Neural progenitor cell (in vitro differentiated cells): Measurements from ENCODE around the gene METTL21C.

Source experiments
- CTCF ChIP-seq: fragments of 200-600 bp; sonication (generic); IDR thresholded peaks from 2 replicates; pipeline ENCODE4 v1.5.1; 2017; ENCODE audit warnings: antibody characterized with exemption, mild to moderate bottlenecking
- EZH2 ChIP-seq: fragments of 200-600 bp; sonication (generic); IDR thresholded peaks from 2 replicates; pipeline ENCODE4 v1.6.1; 2017; ENCODE audit warnings: antibody characterized with exemption, mild to moderate bottlenecking, moderate library complexity
- EZH2phosphoT487 ChIP-seq: fragments of 200-600 bp; sonication (generic); IDR thresholded peaks from 2 replicates; pipeline ENCODE4 v1.6.1; 2017; ENCODE audit warnings: antibody characterized with exemption

GRCh38 chr13:102651392-102651791 is 43.5 kb downstream of the METTL21C start:
- TF ChIP-seq EZH2phosphoT487 (no peak), CTCF (no peak), EZH2 (no peak)
